Sigmoid colon (tissue), 4 donors: ENCODE results near the gene MACROD2.

ENCODE experiments used
- CTCF ChIP-seq, 4 experiments: fragments of 450-650 bp in 3 of 4; fragments of 200-600 bp in 1 of 4; IDR thresholded peaks; one replicate each; pipeline ENCODE4 v1.5.1; 2016 to 2019; ENCODE audit warnings: antibody characterized with exemption in 4 of 4, mild to moderate bottlenecking in 3 of 4, moderate library complexity in 2 of 4
- EP300 ChIP-seq, 4 donors: sonication (generic); formaldehyde crosslinking; IDR thresholded peaks; one replicate each; pipeline ENCODE4 v1.6.1; 2017; ENCODE audit warnings: antibody characterized with exemption in 4 of 4
- POLR2A ChIP-seq, 2 donors: fragments of 450-650 bp; IDR thresholded peaks; one replicate each; pipeline ENCODE4 v1.6.1; 2016; ENCODE audit warnings: antibody characterized with exemption in 2 of 2, mild to moderate bottlenecking in 2 of 2, moderate library complexity in 2 of 2
- POLR2AphosphoS5 ChIP-seq, 4 donors: sonication (generic); formaldehyde crosslinking; IDR thresholded peaks; one replicate each; pipeline ENCODE4 v1.6.1; 2017; ENCODE audit warnings: antibody characterized with exemption in 4 of 4

GRCh38 chr20:16011056-16011455 lies 2015.7 kb downstream of the MACROD2 start:
- no peak for TF ChIP-seq CTCF (IDR thresholded peaks at IDR 0.05)
- TF ChIP-seq POLR2A (IDR thresholded peaks at IDR 0.05) = no peak
- TF ChIP-seq EP300 (IDR thresholded peaks at IDR 0.05) = no peak
- no peak for TF ChIP-seq POLR2AphosphoS5 (IDR thresholded peaks at IDR 0.05)
